Spleen (tissue), 11 donors: Measurements from ENCODE around the gene SLC25A26. TPM values are rescaled to one million over a fixed set of nuclear protein-coding genes. Genes with fewer than 3 reads are reported as not detected.

Experiments
- DNase-seq: peaks from one replicate; pipeline ENCODE4 v3.0.0-alpha.2; 2020
- H3K27ac ChIP-seq, 8 donors: fragments of 200-600 bp; sonication (generic) in 7 of 8; 1 replicate in 4 of 8; 2 replicates in 4 of 8; pipeline versions ENCODE4 v1.5.0 to v1.8.0; 2016 to 2021; ENCODE audit warnings: inconsistent platforms in 4 of 8, mild to moderate bottlenecking in 4 of 8, moderate library complexity in 1 of 8
- H3K27me3 ChIP-seq, 7 donors: fragments of 200-600 bp; sonication (generic) in 6 of 7; replicated peaks in 1 of 7; 1 replicate in 4 of 7; 2 replicates in 3 of 7; pipeline versions ENCODE4 v1.5.0 to v1.8.0; 2016 to 2021; ENCODE audit warnings: inconsistent platforms in 3 of 7, mild to moderate bottlenecking in 1 of 7
- H3K36me3 ChIP-seq, 6 donors: fragments of 200-600 bp; sonication (generic) in 5 of 6; 1 replicate in 4 of 6; 2 replicates in 2 of 6; pipeline versions ENCODE4 v1.5.0 to v1.8.0; 2016 to 2021; ENCODE audit warnings: inconsistent platforms in 2 of 6
- H3K4me1 ChIP-seq, 6 donors: fragments of 200-600 bp; sonication (generic) in 5 of 6; 1 replicate in 3 of 6; 2 replicates in 3 of 6; pipeline versions ENCODE4 v1.5.0 to v1.8.0; 2016 to 2021; ENCODE audit warnings: inconsistent platforms in 3 of 6
- H3K4me3 ChIP-seq, 8 donors: fragments of 200-600 bp; sonication (generic) in 7 of 8; 1 replicate in 4 of 8; 2 replicates in 4 of 8; pipeline versions ENCODE4 v1.5.0 to v1.8.0; 2016 to 2021; ENCODE audit warnings: inconsistent platforms in 4 of 8, mild to moderate bottlenecking in 4 of 8, moderate library complexity in 2 of 8
- H3K9me3 ChIP-seq, 8 donors: fragments of 200-600 bp; sonication (generic) in 7 of 8; 1 replicate in 4 of 8; 2 replicates in 4 of 8; pipeline versions ENCODE4 v1.5.0 to v1.8.0; 2016 to 2021; ENCODE audit warnings: inconsistent platforms in 4 of 8
- CTCF ChIP-seq, 11 experiments: fragments of 200-600 bp in 7 of 11; fragments of 450-650 bp in 4 of 11; sonication (generic) in 4 of 11; IDR thresholded peaks in 8 of 11; conservative IDR thresholded peaks in 3 of 11; 1 replicate in 7 of 11; 2 replicates in 4 of 11; pipeline versions ENCODE4 v1.4.0 to v1.8.0; 2016 to 2021; ENCODE audit warnings: antibody characterized with exemption in 11 of 11, inconsistent platforms in 4 of 11, mild to moderate bottlenecking in 1 of 11
- POLR2A ChIP-seq, 3 donors: fragments of 450-650 bp; IDR thresholded peaks; one replicate each; pipeline ENCODE4 v1.5.1; 2017; ENCODE audit warnings: antibody characterized with exemption in 3 of 3, mild to moderate bottlenecking in 1 of 3
- POLR2AphosphoS5 ChIP-seq, 3 donors: sonication (generic); formaldehyde crosslinking; IDR thresholded peaks; one replicate each; pipeline ENCODE4 v1.5.1; 2017; ENCODE audit warnings: antibody characterized with exemption in 3 of 3
- WGBS, 5 donors: extraction: QIAGEN DNeasy Blood & Tissue Kit in 3 of 5; methylation state at CpG; one replicate each; pipeline versions ENCODE4 v1.1.5 to v1.1.7; 2013 to 2018; 5-methylcytosine and 5-hydroxymethylcytosine counted together
- intact Hi-C: fragments of 100-400 bp; cut with DNase I; formaldehyde crosslinking; loops from one replicate; pipeline ENCODE4 v1.15.0; 2023; ENCODE audit warnings: low total_unique reads
- polyA plus RNA-seq, 3 donors: library from polyadenylated mRNA; stranded (reverse); fragments of 200-250 nt; gene quantifications; one replicate each; pipeline ENCODE4 v1.2.1, GENCODE V29; 2013
- total RNA-seq, 7 donors: library from RNA; depleted of rRNA in 3 of 7; stranded (reverse); fragments of >200 nt in 3 of 7; fragmentation: NEBNext Ultra II Directional in 4 of 7; extraction: Animal tissue kit (Norgen Biotek cat#: 25700) in 4 of 7; gene quantifications; one replicate each; pipeline versions ENCODE4 v1.1.0 to v1.2.1, GENCODE V29; 2016 to 2021
- donor health status: healthy with polysubstance abuse.
- donor health status: DM: no; HTN: no; CAD: no; lungs with moderate emphysema.
- donor health status: DM: no; HTN: no; CAD: no.
- donor health status: Bipolar disorder and iron deficiency.
- donor health status: healthy.
- donor health status: DM: no; HTN: no; CAD: no.
- donor health status: DM: yes; HTN: yes; CAD: no.

SLC25A26 gene
- total and polyA plus RNA-seq, 10 donors, result 14.9 to 20.9 (median 16.0) TPM

- H3K27ac ChIP-seq, result no peak overlapping the region
- no peak overlapping the region for H3K4me3 ChIP-seq
- DNase-seq, result no peak
- WGBS, 5 donors, result 87 to 96% (median 93%) methylated on average over 5 to 7 of the region's 7 CpGs
- H3K9me3 ChIP-seq, result peaks cover 0 to 11% (median 2%) of the 10 kb centered on the region in 8 donors
- H3K27me3 ChIP-seq, result no peaks in the 10 kb centered on the region
- H3K4me1 ChIP-seq, result peaks cover 0 to 12% (median under 1%) of the 10 kb centered on the region in 6 donors
- H3K36me3 ChIP-seq, result peaks cover 0 to 100% (median 81%) of the 10 kb centered on the region in 6 donors
- TF ChIP-seq POLR2A (IDR thresholded peaks at IDR 0.05) (no peak), POLR2AphosphoS5 (IDR thresholded peaks at IDR 0.05) (no peak), CTCF (IDR thresholded peaks at IDR 0.05 in 8 of 11, conservative IDR thresholded peaks at IDR 0.05 in 3 of 11) (no peak)
- intact Hi-C loops, result no loop called here
Observed at GRCh38 chr3:66381626-66382025, 160.8 kb downstream of the SLC25A26 start.

- Histone ChIP-seq H3K9me3 (peaks cover 0 to 11% (median 2%) of the 10 kb centered on the region in 8 donors), H3K4me3 (no peak overlapping the region), H3K27me3 (no peaks in the 10 kb centered on the region), H3K36me3 (peaks cover 0 to 100% (median 81%) of the 10 kb centered on the region in 6 donors), H3K27ac (no peak overlapping the region), H3K4me1 (peaks cover 0 to 17% (median 3%) of the 10 kb centered on the region in 6 donors)
- intact Hi-C loops, result no loop called here
- WGBS, 5 donors, result 94 to 98% (median 95%) methylated on average over 10 of the region's 10 CpGs
- DNase-seq, result no peak
- TF ChIP-seq POLR2A (IDR thresholded peaks at IDR 0.05) (no peak), POLR2AphosphoS5 (IDR thresholded peaks at IDR 0.05) (no peak), CTCF (IDR thresholded peaks at IDR 0.05 in 8 of 11, conservative IDR thresholded peaks at IDR 0.05 in 3 of 11) (no peak)
Observed at GRCh38 chr3:66382142-66382541, 161.3 kb downstream of the SLC25A26 start.

- Histone ChIP-seq H3K4me1 (peaks cover 0 to 22% (median 3%) of the 10 kb centered on the region in 6 donors), H3K36me3 (peaks cover 0 to 96% (median 77%) of the 10 kb centered on the region in 6 donors), H3K4me3 (no peak overlapping the region), H3K27me3 (no peaks in the 10 kb centered on the region), H3K27ac (no peak overlapping the region), H3K9me3 (peaks cover 0 to 11% (median 2%) of the 10 kb centered on the region in 8 donors)
- no peak for DNase-seq
- 95 to 98% (median 97%) methylated on average over 12 to 18 of the region's 18 CpGs for WGBS, 5 donors
- intact Hi-C loops, result no loop called here
- no peak for TF ChIP-seq POLR2AphosphoS5 (IDR thresholded peaks at IDR 0.05)
- TF ChIP-seq POLR2A (IDR thresholded peaks at IDR 0.05), result no peak
- TF ChIP-seq CTCF (IDR thresholded peaks at IDR 0.05 in 8 of 11, conservative IDR thresholded peaks at IDR 0.05 in 3 of 11), result no peak
Observed at GRCh38 chr3:66383023-66383422, 162.2 kb downstream of the SLC25A26 start.

- no peak overlapping the region for H3K27ac ChIP-seq
- intact Hi-C loops, result no loop called here
- H3K4me1 ChIP-seq, result peaks cover 0 to 27% (median 3%) of the 10 kb centered on the region in 6 donors
- H3K27me3 ChIP-seq, result no peaks in the 10 kb centered on the region
- peaks cover 0 to 84% (median 69%) of the 10 kb centered on the region in 6 donors for H3K36me3 ChIP-seq
- peaks cover 0 to 15% (median 2%) of the 10 kb centered on the region in 8 donors for H3K9me3 ChIP-seq
- no peak overlapping the region for H3K4me3 ChIP-seq
- DNase-seq, result no peak
- 96 to 97% (median 97%) methylated on average over 14 to 20 of the region's 20 CpGs for WGBS, 5 donors
- peak in 1 of 3 donors; percentile 24 for TF ChIP-seq POLR2AphosphoS5 (IDR thresholded peaks at IDR 0.05)
- TF ChIP-seq CTCF (IDR thresholded peaks at IDR 0.05 in 8 of 11, conservative IDR thresholded peaks at IDR 0.05 in 3 of 11), result no peak
- no peak for TF ChIP-seq POLR2A (IDR thresholded peaks at IDR 0.05)
Observed at GRCh38 chr3:66383998-66384745, 163.4 kb downstream of the SLC25A26 start.
